Glutamatergic neuron (in vitro differentiated cells): ENCODE results near the gene TNP2. TPM values are rescaled to one million over a fixed set of nuclear protein-coding genes. Genes with fewer than 3 reads are reported as not detected.

ENCODE experiments used
- DNase-seq: peaks from one replicate; pipeline ENCODE4 v3.0.0; 2022
- H3K27ac Mint-ChIP-seq: one replicate; pipeline ENCODE4 v1.8.0; 2020; ENCODE audit warnings: mild to moderate bottlenecking, mixed read lengths, inconsistent platforms; ENCODE audit not compliant: unreplicated experiment
- H3K27me3 Mint-ChIP-seq: one replicate; pipeline ENCODE4 v1.8.0; 2020; ENCODE audit warnings: mild to moderate bottlenecking, moderate library complexity, mixed read lengths, inconsistent platforms; ENCODE audit not compliant: unreplicated experiment
- H3K36me3 Mint-ChIP-seq: one replicate; pipeline ENCODE4 v1.8.0; 2020; ENCODE audit warnings: mild to moderate bottlenecking, mixed read lengths, inconsistent platforms; ENCODE audit not compliant: unreplicated experiment
- H3K4me1 Mint-ChIP-seq: one replicate; pipeline ENCODE4 v1.8.0; 2020; ENCODE audit warnings: mild to moderate bottlenecking, low read depth, mixed read lengths, inconsistent platforms; ENCODE audit not compliant: unreplicated experiment
- H3K4me3 Mint-ChIP-seq: one replicate; pipeline ENCODE4 v1.8.0; 2020; ENCODE audit warnings: mild to moderate bottlenecking, mixed read lengths, inconsistent platforms; ENCODE audit not compliant: unreplicated experiment
- H3K9me3 Mint-ChIP-seq: one replicate; pipeline ENCODE4 v1.8.0; 2020; ENCODE audit warnings: mild to moderate bottlenecking, moderate library complexity, mixed read lengths, inconsistent platforms; ENCODE audit not compliant: unreplicated experiment
- total RNA-seq: library from RNA; stranded (reverse); fragmentation: NEBNext Ultra II Directional; extraction: Animal tissue kit (Norgen Biotek cat#: 25700); gene quantifications from one replicate; pipeline ENCODE4 v1.2.1, GENCODE V29; 2021; ENCODE audit not compliant: unreplicated experiment
- TF ChIP-seq, protein P1 (sequence below): fragments of 200-600 bp; sonication (generic); IDR thresholded peaks from one replicate; pipeline ENCODE4 v1.5.0; 2021; ENCODE audit not compliant: partially characterized antibody, unreplicated experiment

Gene TNP2
- total RNA-seq, 1 donor from 2014 or later, result not detected

DNA sequence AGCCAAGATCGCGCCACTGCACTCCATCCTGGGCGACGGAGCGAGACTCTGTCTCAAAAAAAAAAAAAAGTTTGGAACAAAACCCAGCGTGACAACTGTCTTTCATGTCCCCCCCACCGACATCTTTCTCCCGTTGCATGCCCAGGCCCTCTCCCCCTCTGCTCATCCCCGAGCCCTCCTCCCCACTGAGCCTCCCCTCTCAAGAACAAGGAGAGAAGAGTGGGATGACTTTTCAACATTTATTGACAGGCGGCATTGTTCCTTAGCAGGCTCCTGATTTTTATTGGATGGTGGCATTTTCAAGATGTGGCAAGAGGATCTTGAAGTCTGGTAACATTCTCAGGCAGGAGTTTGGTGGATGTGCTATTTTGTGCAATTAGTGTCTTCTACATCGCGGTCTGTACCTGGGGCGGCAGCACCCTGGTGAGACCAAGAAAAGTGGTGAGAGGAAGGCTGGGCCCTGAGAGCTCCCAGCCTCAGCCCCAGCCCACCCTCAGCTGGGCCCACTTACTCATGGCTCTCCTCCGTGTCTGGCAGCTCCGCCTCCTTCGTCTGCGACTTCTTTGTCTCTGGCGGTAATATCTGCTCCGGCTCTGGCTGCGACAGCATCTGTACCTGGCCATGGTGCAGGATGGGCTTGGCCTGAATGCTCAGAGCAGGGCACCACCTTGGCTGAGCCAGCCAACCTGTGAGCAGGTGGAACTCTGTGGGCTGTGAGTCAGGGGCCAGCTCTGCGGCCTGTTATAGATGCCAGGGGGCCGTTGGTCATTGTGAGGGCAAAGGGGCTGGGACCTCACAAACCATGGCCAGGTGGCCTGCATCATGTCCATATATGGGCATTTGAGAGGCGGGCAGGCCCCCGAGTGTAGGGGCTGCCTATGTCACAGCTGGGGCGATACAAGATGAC is 11.7 kb upstream of the TNP2 start, which contains the start of gene PRM1:
TSS of gene PRM1 (minus strand) at position 715 of the 907 bp plus-strand sequence. CDS start at position 623, 92 bp downstream.
- Mint-ChIP-seq H3K4me1 (peaks cover 2% of the 10 kb centered on the region), H3K9me3 (peaks cover 1% of the 10 kb centered on the region), H3K4me3 (no peak within 1 kb of the TSS), H3K36me3 (no peaks in the 10 kb centered on the region), H3K27me3 (peaks cover 4% of the 10 kb centered on the region), H3K27ac (no peak within 1 kb of the TSS)
- no peak for DNase-seq
- TF ChIP-seq, protein P1, sequence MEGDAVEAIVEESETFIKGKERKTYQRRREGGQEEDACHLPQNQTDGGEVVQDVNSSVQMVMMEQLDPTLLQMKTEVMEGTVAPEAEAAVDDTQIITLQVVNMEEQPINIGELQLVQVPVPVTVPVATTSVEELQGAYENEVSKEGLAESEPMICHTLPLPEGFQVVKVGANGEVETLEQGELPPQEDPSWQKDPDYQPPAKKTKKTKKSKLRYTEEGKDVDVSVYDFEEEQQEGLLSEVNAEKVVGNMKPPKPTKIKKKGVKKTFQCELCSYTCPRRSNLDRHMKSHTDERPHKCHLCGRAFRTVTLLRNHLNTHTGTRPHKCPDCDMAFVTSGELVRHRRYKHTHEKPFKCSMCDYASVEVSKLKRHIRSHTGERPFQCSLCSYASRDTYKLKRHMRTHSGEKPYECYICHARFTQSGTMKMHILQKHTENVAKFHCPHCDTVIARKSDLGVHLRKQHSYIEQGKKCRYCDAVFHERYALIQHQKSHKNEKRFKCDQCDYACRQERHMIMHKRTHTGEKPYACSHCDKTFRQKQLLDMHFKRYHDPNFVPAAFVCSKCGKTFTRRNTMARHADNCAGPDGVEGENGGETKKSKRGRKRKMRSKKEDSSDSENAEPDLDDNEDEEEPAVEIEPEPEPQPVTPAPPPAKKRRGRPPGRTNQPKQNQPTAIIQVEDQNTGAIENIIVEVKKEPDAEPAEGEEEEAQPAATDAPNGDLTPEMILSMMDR, result no peak

DNA sequence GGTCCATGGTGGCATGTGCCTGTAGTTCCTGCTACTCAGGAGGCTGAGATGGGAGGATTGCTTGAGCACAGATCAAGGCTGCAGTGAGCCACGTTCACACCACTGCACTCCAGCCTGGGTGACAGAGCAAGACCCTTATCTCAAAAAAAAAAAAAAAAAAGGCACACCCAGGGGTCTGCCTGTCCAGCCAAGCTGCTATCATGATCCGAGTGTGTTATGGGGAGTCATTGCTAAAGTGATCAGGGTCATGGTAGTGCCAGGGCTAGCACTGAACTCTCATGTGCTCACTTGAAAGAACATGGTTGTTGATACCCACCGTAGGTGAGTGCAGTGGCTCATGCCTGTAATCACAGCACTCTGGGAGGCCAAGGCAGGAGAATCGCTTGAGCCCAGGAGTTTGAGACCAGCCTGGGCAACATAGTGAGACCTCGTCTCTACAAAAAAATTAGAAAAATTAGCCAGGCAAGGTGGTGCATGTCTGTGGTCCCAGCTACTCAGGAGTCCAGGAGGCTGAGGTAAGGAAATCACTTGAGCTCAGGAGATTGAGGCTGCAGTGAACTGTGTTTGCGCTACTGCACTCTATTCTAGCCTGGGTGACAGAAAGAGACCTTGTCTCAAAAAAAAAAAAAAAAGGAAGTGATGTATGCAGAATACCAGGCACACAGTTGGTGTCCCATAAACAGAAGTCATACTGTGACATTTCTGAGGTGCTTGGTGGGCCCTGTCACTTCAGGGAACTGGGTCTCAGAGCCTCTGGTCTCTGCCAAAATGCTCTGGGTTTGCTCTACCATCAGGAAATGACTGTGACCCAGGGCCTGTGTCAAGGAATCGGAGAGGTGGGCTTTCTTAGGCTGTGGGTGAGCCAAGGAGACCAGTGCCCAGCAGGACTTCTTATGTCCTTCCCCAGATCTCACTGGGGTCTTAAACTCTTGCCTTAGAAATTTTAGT is 9.8 kb upstream of the TNP2 start:
- no peak overlapping the region for H3K27ac Mint-ChIP-seq
- H3K4me1 Mint-ChIP-seq, result peaks cover 2% of the 10 kb centered on the region
- peaks cover 1% of the 10 kb centered on the region for H3K9me3 Mint-ChIP-seq
- peaks cover 4% of the 10 kb centered on the region for H3K27me3 Mint-ChIP-seq
- TF ChIP-seq, protein P1, result no peak
- no peaks in the 10 kb centered on the region for H3K36me3 Mint-ChIP-seq
- DNase-seq, result no peak
- no peak overlapping the region for H3K4me3 Mint-ChIP-seq

DNA sequence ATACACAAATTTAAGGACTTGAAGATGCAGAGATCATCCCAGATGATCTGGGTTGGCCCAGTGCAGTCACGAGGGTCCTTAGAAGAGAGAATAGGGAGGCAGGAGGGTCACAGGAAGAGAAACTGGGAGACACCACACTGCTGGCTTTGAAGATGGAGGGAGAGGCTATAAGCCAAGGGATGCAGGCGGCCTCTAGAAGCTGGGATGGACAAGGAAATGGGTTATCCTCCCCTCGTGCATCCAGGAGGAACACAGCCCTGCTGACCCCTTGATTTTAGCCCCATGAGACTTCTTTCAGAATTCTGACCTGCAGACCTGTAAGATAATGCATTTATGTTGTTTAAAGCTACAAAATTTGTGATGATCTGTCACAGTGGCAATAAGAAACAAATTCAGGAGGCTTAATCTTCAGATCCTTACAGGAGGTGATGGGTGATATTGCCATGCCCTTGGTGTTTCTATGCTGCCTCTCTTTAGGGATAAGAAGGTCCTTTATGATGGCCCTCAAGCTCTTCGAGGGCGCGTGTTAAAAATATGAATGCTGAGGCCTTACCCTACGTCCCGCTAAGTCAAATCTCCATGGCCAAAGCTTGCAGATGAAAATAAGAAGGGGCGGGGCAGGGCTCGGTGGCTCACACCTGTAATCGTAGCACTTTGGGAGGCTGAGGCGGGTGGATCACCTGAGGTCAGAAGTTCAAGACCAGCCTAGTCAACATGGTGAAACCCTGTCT is 8.6 kb upstream of the TNP2 start:
- TF ChIP-seq, protein P1, result no peak
- Mint-ChIP-seq H3K27me3 (peaks cover 4% of the 10 kb centered on the region), H3K27ac (no peak overlapping the region), H3K9me3 (no peaks in the 10 kb centered on the region), H3K4me3 (no peak overlapping the region), H3K36me3 (no peaks in the 10 kb centered on the region), H3K4me1 (peaks cover 4% of the 10 kb centered on the region)
- DNase-seq, result no peak

DNA sequence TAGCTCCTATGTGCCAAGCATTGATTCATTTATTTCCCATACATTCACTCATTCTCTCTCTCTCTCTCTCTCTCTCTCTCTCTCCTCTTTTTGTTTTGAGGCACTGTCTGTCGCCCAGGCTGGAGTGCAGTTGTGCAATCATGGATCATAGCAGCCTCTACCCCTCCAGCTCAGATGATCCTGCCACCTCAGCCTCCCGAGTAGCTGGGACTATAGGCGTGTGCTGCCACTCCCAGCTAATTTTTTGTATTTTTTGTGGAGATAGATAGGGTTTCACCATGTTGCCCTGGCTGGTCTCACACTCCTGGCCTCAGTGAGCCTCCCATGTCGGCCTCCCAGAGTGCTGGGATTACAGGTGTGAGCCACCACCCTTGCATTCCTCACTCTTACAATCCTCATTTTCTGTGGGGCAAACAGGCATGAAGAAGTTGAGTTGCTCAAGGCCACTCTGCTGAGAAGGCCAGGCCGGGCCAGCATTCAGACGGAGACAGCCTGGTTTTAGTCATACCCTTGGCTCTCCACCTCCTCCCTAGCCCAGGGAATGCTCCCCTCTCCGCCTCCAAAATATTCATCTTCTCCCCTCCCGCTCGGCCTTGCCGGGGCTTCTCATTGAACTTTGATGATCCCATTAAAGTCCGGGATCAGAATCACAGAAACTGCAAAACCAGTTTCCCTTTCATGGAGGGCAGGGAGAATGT is 7.9 kb upstream of the TNP2 start:
- H3K27ac Mint-ChIP-seq, result no peak overlapping the region
- no peak overlapping the region for H3K4me3 Mint-ChIP-seq
- DNase-seq, result no peak
- TF ChIP-seq, protein P1, result no peak
- H3K36me3 Mint-ChIP-seq, result no peaks in the 10 kb centered on the region
- peaks cover 2% of the 10 kb centered on the region for H3K4me1 Mint-ChIP-seq
- no peaks in the 10 kb centered on the region for H3K9me3 Mint-ChIP-seq
- peaks cover 2% of the 10 kb centered on the region for H3K27me3 Mint-ChIP-seq
